Renal cortical epithelial cell (primary cell): ENCODE measurements around the gene PPP1R9A. TPM values are rescaled to one million over a fixed set of nuclear protein-coding genes. Genes with fewer than 3 reads are reported as not detected.

ENCODE experiments used
- DNase-seq: peaks from one replicate; pipeline ENCODE4 v3.0.0-alpha.2; 2011; ENCODE audit warnings: low read depth
- total RNA-seq: library from RNA; depleted of rRNA; stranded (reverse); fragments of >200 nt; gene quantifications from 2 replicates; pipeline ENCODE4 v1.2.3, GENCODE V29; 2014

The PPP1R9A gene
- total RNA-seq, 1 donor from 2014 or later = 56.6 TPM

- DNase-seq = no peak
These were observed 1.7 kb downstream of the PPP1R9A start for GRCh38 chr7:94909179-94909466.

GRCh38 chr7:94912085-94912484, 4.7 kb downstream of the PPP1R9A start:
- peak; percentile 78 for DNase-seq

GRCh38 chr7:94913391-94913790, 6.0 kb downstream of the PPP1R9A start:
- DNase-seq = peak; percentile 9

- DNase-seq = no peak
These were observed 14.5 kb downstream of the PPP1R9A start for GRCh38 chr7:94921911-94922310.

DNA sequence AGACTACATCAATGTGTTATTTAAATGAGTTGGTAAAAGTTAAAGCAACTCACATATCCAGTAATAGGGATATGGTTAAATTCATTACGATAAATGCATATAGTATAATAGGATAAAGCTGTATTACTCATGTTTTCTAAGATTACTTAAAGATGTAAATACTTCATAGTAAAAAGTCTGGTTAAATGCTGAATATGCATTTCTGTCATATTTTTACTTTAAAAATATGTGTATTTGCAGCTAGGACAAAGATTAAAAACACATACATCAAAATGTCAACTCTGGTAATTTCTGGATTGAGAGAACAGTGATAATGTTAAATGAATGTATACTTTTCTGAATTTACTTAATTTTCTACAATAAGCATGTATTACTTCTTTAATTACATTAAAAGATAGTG, 15.1 kb downstream of the PPP1R9A start:
- no peak for DNase-seq

- DNase-seq = no peak
These were observed 16.0 kb downstream of the PPP1R9A start for GRCh38 chr7:94923412-94923811.

DNA sequence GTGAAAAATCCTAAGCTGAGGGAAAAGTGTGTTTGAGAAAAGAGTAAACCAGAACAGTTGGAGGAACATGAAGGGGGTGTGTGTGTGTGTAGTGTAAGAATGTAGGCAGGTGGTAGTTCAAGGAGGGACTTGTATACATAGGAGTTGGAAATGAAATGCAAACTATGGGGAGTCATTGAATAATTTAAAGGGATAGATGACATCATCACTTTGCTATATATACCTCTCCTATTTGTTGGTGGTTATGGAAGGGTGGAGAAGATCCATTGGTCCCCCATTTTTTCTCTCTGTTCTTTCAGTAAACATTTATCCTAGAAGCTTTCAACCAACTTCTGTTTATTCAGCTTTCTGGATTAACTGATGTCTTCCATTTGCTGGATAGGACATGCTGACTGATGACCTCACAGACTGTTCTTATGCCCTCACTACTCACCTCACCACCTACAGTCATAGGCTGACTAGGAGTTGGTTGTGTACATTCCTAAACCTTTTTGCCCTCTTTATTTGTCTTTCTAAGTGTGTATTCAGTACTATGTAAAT, 20.8 kb downstream of the PPP1R9A start:
- DNase-seq = no peak

DNA sequence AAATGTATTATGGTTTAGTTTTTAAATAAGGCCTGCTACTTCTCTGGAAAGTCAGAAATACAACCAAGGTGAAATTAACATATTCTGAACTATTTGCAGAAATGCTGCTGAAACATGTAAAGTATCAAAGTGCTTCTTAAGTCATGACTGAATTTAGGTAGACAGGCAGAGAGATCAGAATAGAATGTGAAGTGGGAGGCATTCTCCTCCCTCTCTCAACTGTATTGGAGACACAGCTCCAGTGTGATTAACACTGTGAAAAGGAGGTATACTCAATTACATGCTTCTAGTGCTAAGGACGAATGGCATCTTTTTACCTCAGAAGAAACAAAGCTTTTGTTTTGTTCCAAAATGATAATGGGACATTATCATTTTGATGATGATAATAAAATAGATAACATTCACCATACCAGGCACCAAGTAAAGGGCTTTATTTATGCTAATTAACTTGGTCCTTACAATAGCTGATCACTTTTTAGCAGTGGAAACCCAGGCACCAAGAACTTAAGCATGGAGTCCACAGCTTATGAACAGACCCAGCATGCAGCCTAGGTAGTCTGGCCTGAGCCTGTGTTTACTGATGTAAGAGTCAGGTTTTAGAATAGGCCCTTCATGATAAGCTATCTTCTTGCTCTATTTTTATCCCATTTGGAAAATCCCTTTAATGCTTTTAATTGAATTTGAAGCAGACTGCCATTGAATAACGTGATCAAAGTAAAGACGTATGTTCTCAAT, 26.0 kb downstream of the PPP1R9A start:
- no peak for DNase-seq

GRCh38 chr7:94939395-94939794, 32.0 kb downstream of the PPP1R9A start:
- no peak for DNase-seq

DNA sequence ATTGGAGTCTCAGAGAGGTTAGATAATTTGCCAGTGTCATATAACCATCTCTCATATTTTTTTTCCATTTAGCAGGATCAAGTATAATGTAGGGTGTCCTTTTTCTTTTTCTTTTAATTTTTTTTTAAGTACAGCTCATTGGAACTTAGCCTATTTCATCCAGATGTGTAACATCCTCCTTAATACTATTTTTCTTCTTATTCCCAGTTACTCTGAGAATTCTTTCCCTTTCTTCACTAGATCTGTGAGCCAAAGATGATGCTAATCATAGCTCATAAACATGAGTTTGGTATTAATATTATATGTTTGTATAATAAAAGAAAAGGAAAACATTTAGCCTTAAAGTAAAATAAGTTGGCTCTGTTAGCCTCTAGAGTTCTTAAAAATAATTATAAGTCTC, 32.8 kb downstream of the PPP1R9A start:
- no peak for DNase-seq

DNA sequence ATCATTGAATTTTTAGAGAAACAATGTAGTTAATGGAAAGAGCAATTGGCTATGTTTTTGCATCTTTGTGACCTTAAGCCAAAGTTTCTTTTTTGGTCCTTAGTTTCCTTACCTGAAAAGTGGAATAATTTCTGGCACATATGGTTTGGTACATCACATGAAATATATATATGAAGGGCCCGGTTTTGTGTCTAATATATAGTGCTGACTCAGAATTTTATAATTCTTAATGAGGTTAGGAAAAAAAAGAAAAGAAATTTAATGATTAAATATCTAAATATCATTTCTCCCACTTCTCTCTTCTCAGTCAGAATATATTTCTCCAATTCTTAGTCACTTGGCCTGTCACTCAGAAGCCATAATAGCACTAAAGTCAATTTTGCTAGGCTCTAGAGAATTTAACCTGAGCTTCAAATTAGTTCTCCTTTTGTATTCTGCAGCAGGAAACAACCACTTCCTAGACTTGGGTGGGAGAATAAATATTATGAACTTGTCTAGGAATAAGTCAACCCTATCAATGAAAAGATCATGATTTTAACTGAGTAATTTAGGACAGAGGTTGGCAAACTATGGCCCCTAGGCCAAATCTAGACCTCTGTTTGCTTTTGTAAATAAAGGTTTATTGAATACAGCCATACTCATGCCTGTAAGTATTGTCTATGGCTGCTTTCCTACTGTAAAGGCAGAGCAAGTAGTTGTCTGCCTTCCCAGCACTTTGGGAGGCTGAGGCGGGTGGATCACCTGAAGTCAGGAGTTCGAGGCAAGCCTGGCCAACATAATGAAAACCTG, 34.6 kb downstream of the PPP1R9A start:
- DNase-seq = no peak

- DNase-seq = no peak
These were observed 35.7 kb downstream of the PPP1R9A start for GRCh38 chr7:94943134-94943533.

DNA sequence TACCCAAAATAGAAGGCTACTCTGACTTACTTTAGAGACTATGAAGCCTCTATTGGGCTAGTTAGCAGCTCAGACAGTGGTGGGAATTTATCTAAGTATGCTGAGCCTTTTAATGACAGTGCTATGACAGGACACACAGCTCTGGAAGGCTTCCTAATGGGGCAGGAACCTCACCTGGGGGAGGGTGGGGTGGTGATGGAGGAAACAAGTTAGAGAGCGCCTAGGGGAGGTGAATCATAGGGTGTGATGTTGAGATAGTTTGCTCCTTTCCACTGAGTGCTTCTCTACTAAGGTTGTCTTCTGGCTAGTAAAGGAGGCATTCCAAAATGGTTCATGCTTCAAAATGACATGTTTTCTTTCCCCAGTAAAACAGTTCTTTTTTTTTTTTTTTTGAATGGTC, 42.1 kb downstream of the PPP1R9A start:
- DNase-seq = peak; percentile 27

DNA sequence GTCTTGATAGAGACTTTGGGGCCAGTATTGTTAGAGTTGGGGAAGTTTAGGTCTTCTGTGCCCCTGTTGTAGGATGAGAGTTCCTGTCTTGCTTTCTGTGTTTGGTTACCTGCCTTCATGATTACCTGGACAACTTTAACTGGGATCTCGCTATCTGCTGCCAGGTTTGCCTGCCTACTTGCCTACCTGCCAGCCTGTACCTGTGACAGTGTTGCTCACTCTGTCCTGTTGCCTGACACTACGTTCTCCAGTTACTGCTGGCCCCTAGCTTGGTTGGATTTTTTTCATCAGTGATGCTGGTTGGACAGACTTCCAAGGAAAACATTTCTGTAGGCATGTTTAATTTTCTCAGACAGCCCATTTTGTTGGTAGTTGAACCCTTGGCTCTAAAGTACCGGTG, 48.4 kb downstream of the PPP1R9A start:
- DNase-seq = no peak

DNA sequence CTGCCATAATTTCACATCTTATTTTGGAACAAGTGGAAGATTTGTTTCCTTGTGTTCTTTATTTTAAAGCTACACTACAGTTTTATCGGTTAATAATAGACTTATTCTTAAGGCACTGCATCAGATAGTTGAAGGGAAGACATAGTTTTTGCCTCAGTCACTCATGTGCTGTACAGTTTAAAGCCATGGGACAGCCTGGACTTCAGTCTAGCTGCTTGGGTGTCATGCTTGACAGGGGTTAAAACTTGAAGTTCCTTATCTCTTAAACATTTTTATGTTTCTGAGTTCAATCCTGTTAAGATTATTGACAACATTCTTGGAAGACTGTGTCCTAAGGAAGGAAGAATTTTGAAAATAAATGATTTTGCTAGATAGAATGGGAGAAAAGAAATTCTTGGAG, 49.7 kb downstream of the PPP1R9A start:
- DNase-seq = peak; percentile 23

GRCh38 chr7:94962661-94963060, 55.3 kb downstream of the PPP1R9A start:
- DNase-seq = no peak

DNA sequence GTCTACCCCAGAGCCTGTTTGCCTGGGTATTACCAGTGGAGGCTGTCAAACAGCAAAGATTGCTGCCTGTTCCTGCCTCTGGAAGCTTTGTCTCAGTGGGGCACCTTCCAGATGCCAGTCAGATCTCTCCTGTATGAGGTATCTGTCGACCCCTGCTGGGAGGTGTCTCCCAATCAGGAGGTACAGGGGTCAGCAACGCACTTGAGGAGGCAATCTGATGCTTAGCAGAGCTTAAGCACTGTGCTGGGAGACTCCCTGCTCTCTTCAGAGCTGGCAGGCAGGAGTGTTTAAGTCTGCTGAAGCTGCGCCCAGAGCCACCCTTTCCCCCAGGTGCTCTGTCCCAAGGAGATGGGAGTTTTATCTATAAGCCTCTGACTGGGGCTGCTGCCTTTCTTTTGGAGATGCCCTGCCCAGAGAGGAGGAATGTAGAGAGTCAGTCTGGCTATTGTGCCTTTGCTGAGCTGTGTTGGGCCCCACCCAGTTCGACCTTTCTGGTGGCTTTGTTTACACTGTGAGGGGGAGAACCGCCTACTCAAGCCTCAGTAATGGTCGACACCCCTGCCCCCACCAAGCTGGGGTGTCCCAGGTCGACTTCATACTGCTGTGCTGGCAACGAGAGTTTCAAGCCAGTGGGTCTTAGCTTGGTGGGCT, 62.2 kb downstream of the PPP1R9A start:
- DNase-seq = no peak

DNA sequence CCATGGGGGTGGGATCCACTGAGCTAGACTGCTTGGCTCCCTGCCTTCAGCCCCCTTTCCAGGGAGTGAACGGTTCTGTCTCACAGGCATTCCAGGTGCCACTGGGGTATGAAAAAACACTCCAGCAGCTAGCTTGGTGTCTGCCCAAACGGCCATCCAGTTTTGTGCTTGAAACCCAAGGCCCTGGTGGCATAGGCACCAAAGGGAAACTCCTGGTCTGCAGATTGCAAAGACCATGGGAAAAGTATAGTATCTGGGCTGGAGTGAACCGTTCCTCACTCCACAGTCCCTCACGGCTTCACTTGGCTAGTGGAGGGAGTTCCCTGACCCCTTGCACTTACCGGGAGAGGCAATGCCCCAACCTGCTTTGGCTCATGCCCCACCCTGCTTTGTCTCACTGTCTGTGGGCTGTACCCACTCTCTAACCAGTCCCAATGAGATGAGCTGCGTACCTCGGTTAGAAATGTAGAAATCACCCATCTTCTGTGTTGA, 62.7 kb downstream of the PPP1R9A start:
- DNase-seq = no peak

DNA sequence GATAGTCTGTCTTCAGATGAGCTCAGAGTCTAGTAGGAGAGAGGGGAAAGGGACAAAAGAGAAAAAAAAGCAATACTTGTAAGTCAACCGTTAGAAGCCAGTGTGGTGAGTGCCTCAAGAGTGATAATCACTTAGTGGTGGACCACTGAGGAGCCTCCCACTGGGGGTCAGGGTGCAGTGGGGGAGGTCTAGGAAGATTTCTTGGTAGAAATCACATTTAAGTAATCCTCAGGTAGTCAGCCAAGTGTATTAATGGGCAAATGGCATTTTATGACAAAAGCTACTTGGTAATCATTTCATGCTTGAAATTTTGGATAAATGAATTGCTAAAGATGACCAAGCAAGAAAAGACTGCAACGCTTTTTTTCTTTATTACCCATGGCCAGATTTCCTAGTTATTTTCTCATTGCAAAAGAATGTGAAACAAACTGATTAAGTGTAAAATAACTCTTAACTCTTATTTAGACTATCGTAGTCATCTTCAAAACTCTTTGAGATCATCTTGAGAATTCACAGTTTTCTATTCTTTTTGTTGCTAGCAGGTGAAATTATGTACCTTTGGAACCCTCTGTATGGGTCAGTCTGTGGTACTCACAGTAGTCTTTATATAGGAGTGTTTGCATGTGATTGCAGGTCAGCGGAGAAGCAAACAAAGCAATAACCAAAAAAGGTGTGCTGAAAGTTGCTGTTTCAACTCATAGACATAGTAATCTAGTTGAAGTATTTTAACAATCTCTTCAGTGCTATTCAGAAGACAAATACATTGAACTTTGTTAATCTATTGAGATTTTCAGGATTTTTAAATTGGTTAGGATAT, 63.9 kb downstream of the PPP1R9A start:
- peak; percentile 51 for DNase-seq

GRCh38 chr7:94972296-94972695, 64.9 kb downstream of the PPP1R9A start:
- DNase-seq = peak; percentile 74

DNA sequence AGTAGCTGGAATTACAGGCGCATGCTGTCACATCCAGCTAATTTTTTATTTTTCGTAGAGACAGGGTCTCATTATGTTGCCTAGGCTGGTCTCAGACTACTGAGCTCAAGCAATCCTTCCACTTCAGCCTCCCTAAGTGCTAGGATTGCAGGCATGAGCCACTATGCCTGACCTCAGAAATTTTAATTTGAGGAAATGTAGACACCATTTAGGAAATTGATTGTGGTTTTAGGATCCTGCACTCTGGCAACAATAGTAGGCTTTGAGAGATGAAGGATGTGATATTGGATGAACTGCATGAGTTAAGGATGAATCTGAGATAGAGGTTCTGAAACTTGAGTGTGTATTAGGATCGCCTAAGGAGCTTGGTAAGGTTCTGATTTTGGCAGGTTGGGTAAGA, 66.5 kb downstream of the PPP1R9A start:
- DNase-seq = no peak

DNA sequence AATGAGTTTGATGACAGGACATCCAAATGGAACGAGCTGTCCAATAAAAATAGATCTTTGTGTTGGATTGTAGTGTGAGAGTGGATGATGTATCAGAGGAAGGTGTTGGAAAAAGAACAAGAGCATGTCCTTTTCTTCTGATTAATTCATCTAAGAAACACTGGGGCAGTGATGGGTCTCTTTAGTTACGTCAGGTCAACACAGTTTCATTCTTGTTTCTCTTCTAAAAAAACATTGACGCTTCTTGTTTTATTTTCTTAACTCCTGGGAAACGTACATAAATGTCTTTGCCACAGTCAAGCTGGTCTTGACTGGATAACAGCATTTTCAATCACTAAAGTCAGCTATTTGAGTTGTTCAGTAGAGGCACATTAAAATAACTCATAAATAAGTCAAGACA, 67.0 kb downstream of the PPP1R9A start:
- no peak for DNase-seq
